Measurements from ENCODE around the gene CAMK2D.
A peak's percentile ranks its signal among the peaks of the same experiment; 100 is the strongest.

The CAMK2D gene

DNA sequence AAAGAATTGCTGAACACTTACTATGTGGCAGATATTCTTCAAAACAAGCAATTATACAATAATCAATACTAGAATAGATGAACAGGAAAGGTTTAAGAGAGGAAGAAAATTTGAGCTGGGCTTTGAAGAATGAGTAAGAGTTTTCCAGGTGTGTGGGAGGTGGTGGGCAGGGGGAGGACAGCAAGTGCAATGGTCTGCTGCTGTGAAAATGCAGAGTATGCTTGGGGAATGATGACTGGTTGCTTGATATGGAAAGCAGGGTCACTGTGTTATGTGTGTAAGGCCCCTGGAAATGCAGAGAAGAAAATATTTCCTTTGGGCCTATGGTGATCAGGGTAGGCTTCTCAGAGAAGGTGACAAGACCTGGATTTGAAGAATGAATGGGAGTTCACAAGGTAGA, 300.3 kb downstream of the CAMK2D start:
- DNase-seq = no peak

DNA sequence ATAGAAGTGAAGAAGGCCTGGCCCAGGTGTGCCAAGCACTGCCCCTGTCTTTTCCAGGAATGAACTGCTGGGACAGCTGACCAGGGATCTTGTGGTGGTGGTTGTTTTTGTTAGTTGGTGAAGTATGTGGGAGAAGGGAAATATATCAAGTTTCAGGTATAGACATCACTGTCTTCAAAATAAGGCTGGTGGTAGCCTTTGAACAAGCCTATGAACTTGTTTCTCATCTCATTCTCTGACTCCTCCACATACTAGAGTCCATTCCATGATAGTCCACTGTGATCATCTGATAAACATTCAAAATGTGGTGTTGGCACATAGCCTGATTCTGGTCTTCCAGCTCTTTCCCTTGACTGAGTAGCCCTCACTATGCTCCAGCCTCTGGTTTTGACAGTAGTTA, 303.7 kb downstream of the CAMK2D start:
- DNase-seq = no peak

DNA sequence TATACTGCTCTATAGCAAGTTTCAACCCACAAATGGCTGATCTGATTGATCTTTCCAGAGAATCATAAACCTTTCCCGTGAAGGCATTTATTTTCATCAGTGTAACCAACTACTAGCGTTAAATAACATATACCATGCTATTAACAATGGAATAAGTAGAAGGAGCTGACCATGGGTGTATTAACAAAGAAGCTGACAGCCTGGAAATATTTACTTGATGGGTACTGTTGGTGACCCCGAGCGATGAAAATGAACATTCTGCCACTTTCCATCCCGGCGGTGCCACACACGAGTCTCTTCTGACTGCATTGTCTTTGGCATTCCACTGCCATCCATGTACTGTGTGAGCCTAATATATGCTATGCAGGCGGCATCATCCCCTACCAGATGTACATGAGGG, 304.4 kb downstream of the CAMK2D start:
- no peak for DNase-seq

DNA sequence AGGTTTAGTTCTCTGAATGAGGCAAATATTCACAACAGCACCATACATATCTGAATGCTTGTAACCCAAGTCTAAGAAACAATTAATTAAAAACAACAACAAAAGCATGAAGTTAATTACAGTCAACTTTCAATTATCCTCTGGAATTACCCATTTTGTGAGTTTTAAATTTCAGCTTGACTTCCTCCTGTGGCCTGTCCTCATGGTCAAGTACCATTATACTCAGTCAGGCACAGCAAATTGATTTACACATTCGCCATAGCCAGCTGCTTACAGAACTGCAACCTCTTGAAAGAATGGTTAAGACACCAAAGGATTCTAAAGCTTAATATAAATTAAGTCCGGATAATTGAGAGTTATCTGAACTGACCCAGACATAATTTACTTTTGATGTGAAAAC, 306.5 kb downstream of the CAMK2D start:
- no peak for DNase-seq

DNA sequence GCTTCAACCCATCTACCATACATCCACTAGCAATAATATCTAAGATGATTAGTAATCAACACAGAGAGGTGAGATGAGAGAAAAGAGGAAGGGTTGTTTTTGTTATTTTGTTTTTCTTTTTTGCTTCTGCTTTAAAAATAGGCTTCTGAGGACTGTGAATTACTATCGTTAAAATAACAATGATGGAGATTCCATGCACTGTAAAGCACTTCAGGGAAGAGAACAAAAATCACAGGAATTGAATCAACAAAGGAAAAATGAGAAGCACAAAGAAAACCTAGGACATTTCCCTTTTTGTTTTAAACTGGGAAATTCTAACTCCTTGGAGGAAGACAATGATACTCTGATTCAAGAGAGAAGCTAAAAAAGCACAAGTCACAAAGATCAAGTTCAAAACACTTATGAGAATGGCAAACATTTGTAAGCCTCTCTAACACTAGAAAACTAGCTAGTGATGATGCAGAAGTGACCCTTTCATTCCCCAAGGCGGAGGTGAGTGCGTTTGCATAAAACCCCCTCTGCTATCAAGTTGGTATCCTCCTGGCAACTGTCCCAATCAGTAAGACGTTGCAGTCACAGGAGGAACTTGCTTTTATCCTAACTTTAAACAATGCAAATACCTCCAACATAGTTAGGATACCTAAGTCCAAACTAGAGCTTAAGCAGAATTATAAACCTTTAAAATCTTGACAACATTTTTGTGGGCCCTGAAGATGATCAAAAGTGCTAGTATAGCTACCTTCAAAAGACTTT, 308.5 kb downstream of the CAMK2D start:
- DNase-seq = no peak

DNA sequence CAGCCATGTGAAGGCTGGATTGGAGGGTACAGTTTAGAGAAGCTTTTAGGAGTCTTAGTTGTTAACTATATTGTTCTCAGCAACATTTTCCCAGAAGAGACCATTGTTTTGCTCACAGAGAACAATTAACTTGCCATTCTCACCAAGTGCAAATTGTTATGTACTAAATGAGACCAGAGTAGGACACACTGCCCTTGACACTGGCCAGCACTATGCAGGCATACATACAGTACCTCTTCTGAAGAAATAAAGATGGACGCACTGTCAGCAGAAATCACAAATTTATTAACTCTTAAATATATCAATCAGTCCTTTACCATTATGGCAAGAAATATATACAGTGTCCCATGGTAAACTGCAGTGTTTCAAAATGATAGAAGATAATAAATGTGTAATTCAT, 309.4 kb downstream of the CAMK2D start:
- DNase-seq = no peak

DNA sequence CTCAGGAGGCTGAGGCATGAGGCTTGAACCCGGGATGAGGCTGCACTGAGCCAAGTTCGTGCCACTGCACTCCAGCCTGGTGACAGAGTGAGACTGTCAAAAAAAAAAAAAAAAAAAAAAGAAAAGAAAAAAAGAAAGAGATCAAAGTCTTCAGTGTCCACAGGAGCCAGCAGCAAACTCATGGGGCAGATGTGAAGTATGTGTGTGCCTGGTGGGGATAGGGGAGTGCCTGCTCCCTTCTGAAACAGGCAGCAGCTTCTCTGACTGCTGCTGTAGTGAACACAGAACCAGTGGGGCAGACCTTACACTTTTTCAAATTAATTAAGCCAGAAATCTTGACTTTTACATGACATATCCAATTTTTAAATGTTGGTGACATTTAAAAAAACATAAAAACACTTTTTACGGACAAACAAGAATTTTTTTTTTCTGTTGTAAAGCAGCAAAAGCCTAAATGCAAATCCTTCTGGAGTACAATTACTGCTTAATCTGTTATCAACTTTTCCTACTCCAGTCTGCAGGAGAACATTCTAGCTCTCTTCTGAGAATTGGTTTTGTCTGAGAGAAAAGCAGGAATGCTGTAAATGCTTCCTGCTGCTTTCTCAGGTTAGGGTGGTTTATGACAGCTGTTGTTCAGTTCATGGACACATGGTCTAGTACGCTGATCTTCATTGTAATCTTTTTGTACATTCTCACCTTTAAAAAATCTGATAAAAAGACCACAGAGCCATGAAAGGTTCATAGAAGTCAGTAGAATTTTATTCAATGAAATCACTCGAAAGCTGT, 311.1 kb downstream of the CAMK2D start:
- DNase-seq = no peak

DNA sequence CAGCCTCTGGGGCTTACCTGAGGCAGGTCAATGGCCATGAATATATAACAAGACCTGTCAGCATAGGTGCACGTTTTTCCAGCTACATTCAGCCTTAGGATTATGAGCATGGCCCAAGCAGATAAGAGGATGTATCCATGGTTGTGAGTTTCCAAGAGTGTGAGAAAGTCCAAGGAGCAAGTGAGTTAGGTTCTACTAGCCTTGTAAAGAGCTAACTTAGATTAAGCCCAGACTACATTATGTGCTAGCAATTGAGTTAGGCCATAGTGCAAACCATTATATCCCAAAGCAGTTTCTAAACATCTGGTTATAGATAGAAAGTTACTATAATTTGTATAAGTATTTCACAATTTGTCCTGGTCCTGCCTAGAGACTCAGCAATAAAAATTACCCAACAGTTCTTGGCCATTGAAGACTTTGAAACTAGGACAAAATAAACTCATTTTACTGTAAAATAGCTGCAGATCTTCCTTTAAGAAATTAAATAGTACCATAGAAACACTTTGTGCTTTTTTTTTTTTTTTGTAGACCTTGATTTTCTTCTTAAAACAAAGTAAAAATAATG, 312.0 kb downstream of the CAMK2D start:
- no peak for DNase-seq

DNA sequence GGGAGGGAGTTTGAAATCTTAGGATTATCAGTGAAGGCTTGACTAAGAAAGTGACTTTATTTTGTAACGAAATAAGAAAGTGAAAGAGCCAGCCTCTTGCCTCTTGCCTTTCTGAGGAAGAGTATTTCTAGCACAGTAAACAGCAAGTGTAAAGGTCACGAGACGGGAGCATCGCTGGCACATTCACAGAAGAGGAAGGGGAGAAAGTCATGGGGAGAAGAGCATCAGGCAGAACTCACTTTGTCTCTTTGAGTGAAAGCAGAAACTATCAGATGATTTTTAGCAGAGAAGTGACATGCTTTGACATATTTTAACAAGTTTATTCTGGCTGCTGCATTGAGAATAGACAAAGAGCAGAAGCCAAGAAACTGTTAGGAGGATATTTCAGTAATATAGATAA, 313.8 kb downstream of the CAMK2D start:
- DNase-seq = peak; percentile 72

DNA sequence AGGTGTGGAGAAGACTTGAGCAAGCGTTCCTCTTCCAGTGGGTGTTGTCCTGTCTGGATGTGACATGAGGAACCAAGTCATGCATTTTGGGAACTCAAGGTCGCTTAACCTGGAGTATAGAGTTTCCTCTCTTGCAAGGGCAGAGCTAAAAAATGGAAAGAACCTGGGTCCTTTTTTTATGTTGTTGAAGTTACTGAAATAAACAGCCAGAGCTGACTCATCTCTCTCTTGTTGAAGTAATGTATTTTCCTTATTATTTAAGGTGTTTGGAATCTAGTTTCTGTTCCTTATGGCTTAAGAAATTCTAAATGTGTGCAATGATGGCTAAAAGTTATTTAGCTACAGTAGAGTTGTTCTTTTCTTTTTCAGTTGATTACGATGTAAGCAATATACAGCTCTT, 314.5 kb downstream of the CAMK2D start:
- peak; percentile 10 for DNase-seq

DNA sequence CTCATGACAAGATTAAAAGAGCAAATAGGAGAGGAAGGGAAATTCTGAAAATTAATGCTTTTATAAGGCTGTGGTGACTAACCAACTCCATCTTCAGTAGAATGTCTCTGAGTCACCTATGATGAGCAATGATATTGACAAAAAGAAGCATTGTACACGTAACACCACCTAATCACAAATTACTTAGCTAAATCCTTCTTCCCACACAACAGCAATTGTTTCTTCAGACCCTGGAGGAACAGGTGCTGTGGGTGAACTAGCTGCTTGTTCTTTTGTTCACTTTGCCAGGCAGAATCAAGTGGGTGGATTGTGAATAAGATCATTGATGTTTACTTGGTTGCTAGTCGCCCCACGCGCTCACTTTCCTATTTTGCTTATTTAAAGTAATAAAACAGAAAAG, 315.5 kb downstream of the CAMK2D start:
- DNase-seq = no peak

DNA sequence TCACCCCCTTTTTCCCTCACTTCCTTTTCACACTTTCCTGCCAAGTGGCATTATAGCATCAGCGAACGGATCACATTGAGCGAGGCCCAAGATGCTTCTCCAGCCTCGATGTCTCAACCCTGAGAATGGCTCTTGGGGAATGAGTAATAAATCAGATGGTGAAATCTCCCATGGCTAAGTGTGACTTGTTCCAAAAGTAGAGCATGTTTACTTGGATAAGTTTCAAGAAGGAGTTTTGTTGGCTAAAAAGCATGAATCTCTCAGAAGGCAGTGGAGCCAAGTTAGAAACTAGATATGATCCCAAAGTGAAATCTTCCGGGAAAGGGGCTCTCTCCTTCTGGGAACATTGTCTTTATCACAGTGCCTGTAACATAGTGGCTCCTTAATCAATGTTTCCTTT, 316.3 kb downstream of the CAMK2D start:
- DNase-seq = no peak

DNA sequence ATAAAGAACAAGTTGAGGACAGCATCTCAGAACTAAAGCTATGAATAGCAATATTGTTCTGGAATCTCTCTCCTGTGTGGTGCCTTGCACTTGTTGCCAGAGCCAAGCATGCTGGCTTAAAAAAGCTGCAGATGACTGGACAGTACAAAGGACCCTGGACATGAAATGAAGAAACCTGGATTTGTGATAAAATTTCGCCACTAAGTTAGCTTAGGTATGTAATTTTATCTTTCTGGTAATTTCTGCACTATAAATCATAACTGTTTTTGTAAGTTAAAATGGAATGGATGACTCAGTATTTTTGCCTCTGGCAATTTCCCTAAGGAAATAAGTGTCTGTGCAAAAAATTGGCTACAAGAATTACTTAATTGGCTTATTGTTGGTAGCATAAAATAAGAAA, 317.2 kb downstream of the CAMK2D start:
- no peak for DNase-seq

DNA sequence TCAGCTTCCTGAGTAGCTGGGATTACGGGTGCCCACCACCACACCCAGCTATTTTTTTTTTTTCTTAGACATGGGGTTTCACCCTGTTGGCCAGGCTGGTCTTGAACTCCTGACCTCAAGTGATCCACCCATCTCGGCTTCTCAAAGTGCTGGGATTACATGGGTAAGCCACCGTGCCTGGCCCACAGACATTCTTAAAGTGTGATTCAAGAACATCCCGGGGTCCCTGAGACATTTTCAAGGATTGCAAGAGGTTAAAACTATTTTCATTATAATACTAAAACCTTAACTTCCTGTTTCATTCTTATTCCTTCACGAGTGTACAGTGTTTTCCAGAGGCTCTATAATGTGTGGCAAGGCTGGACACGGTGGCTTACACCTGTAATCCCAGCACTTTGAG, 318.7 kb downstream of the CAMK2D start:
- DNase-seq = peak; percentile 58

DNA sequence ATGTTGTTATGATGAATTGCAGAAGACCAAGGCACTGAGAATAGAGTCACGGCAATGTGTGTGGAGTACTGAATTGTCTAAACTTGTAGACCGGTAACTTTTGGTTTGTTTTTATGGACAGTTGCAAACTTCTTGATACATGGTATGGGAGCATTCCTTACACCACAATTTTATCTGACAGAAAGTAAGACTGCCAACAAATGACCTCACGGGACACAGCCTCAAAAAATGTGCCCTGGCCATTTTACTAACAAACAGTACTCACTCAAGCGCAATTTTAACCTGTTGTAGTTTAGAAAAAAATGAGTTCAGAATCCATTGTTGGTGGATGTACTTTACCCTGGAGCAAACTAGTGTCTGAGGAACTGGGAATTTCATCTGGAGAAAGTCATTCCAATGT, 321.2 kb downstream of the CAMK2D start:
- no peak for DNase-seq

DNA sequence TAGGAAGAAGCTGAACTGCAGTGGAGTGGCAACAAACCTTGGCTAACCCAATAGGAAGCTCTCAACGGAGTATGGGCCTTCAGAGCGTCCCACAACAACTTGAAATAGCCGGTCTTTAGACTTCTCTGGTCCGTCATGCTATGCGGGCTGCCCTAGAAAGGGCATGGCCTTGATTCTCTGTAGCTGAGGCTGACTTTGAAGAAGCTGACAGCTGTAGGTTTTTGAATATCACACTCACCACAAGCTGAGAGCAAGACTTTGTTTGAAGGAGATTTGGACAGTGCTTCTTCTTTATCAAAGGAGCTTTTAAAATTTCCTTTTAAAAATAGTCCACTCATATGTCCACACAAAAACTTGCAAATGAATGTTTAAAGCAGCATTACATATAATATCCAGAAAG, 322.9 kb downstream of the CAMK2D start:
- no peak for DNase-seq

DNA sequence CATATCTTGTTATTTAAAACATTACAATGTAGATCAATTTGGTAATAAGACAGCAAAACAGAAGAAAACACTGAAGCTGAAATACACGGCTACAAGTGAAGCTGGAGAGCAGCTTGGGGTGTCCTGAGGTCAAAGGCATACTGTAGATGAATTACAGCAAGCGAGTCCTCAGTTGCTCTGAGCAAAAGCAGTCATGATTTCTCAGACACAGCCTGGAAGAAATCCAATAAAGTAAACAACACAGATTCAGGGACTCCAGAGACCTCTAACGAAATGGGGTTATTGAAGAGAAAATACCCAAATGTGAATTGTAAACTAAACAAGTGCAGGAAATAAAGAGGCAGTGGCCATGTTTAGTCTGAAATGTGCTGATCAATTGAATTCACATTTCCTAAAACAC, 324.4 kb downstream of the CAMK2D start:
- no peak for DNase-seq

DNA sequence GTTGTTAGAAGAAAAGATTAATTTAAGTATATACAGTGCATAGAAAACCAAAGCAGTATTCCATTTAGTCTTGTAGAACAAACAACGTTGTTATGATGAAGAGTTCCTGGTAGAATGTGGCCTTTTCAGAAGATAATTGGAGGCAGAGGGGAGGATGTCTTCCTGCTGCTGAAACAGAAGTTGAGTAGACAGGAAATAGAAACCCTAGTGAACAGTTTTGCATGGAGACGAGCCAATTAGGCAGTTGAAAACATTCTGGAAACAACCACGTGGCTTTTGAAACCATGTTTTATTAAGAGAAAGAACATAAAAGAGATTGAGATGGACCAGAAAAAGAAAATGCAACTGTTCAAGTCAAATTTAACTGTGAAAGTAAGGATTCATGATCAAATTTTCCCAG, 325.2 kb downstream of the CAMK2D start:
- no peak for DNase-seq

DNA sequence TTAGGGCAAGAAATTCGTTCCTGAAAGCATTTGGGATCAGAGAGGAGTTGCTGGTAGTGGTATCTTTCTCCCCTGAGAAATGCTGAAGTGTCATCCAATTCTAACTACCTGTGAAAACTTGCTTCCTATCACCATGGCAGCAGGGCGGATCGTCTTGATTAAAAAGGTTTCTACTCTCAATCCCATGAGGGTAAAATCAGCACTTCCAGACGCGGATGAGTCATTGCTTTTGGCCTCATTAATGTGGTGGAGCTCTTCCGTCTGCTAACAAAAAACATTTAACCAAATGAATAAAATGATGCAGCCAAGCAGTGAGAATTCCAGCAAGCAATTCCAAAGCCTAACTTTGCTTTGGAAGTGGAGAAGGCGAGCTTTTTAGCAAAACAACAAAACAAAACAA, 325.6 kb downstream of the CAMK2D start:
- no peak for DNase-seq

DNA sequence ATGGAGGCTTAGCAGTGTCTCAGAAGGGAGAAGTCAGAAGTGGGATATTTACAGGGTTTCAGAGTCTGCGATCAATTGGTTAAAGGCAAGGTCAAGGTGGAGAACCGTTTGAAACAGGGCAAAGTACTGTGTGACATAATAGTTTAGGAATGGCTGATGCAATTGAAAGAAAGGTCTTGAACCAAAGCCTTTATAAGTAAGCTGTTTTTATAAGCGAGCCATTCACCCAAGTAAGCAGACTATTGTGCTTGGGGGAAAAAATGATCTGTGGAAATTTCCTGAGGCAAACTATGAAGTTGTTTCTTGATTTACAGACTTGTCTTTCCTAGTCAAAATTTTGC, 327.3 kb downstream of the CAMK2D start:
- no peak for DNase-seq

DNA sequence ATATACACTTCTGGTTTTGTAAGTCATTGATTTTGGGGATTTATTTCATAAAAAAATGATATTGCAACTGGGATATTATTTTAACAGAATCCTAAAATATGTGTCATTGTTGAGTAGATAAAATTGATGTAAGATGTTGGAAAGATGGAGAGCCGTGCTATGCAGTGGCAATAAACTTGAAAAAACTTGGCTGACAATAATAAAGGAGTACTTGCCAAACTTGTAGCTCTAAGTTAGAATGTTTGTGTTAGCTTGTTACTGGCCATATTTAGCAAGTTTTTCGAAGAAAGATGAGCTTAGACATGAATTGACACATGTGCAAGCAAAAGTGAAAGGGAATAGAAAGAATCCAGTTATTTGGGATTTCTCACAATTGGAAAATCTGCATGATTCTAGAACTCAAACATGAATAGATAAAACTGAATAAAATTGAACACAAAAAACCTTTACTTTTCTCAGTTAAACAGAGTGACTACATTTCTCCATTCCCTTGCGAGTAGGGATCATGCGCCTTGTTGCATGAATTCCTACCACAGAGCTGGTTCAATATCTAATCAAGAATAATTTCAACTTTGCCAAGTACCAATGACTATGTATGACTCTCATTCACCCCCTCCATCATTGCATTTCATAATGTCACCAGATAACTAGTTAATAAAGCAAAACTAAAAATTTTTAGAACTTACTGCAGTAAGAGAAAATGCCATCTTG, 327.8 kb downstream of the CAMK2D start:
- no peak for DNase-seq

DNA sequence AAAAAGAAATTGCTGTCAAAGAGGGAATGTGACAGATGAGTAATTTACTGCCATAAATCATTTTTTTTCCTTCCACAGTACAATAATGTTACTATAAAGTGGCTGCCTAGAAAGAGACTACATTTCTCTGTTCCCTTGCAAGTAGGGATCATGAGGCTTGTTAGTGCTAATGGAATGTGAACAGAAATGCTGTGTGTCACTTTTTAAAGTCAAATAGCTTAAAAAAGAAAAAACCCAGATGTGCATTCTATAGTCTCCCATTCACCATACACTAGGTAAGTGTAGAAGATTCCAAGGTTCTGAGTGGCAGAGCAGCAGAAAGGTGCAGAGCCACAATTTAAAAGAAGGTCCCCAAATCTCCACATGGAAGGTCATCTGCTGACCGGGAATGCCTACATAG, 328.4 kb downstream of the CAMK2D start:
- no peak for DNase-seq

DNA sequence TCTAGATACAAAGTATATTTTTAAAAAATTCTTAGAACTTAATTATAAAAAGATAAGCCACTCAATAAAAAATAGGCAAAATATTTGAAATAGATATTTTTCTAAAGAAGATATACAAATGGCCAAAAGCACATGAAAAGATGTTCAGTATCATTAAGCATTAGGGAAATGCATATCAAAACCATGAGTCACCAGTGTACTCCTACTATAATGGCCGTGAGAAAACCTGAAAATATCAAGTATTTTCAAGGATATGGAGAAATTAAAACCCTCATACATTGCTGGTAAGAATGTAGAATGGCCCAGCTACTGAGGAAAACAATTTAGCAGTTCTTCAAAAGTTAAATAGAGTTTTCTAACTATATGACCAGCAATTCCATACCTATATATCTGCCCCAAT, 337.9 kb downstream of the CAMK2D start:
- DNase-seq = no peak

DNA sequence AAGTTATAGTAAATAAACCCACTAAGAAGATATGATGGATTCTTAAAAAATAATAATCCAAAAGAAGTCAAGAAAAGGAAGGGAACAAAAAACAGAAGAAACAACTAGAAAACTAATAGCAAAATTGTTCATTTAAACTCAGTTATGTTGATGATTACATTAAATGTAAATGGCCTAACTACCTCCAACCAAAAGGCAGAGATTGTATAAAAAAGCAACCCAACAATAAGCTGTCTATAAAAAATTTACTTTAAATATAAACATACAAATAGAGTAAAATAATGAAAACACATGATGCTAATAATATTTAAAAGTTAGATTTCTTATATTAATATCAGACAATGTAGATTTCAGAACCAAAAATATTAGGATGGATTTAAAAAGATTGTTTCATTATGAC, 340.6 kb downstream of the CAMK2D start:
- no peak for DNase-seq

Data from MV-4-11 (cell line).